ENCODE results near the gene ARFGAP3.

The ARFGAP3 gene

GRCh38 chr22:42880815-42881214 lies 23.7 kb upstream of the ARFGAP3 start:
- Mint-ChIP-seq H3K36me3 (ENCODE audit: insufficient read depth) (peaks cover 14% of the 10 kb centered on the region), H3K27ac (ENCODE audit: low read depth) (no peak overlapping the region), H3K27me3 (no peaks in the 10 kb centered on the region), H3K9me3 (no peaks in the 10 kb centered on the region), H3K4me3 (no peak overlapping the region), H3K4me1 (no peaks in the 10 kb centered on the region)
- DNase-seq (ENCODE audit: low spot score in 2 of 2) (no peak), ATAC-seq (replicated peaks; ENCODE audit: extremely low read depth, poor library complexity, severe bottlenecking) (no peak)

DNA sequence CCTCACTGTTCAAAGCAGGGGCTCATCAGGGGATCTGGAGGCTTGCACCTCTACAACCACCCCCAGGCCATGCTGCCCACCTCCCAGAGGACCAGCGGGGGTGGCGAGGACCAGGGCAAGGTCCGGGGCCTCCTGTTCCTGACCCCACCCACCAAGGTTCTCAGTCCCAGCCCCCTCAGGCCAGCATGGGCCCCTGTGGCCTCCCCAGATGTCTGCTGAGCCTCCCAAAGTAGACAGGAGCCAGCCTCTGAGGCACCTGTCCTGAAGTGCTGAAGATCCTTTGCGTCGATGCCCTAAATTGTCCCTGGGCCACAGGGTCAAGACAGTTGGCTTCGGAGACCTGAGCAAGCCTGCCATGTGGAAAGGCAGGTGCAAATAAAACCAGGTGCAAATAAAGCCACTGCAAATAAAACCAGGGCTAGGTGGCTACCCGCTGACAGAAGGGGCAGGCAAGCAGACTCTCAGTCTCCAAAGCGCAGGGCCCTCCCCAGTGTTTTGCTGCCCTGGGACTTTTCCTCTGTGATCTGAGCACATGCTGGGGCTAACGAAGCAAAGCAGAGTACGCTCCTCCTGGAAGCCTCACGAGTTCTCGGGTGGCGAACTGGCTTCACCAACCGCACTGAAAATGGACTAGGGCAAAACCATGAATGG lies 22.4 kb upstream of the ARFGAP3 start:
- ATAC-seq (replicated peaks; ENCODE audit: extremely low read depth, poor library complexity, severe bottlenecking) = no peak
- DNase-seq (ENCODE audit: low spot score in 2 of 2) = no peak
- Mint-ChIP-seq H3K27me3 (no peaks in the 10 kb centered on the region), H3K27ac (ENCODE audit: low read depth) (no peak overlapping the region), H3K9me3 (no peaks in the 10 kb centered on the region), H3K4me3 (no peak overlapping the region), H3K36me3 (ENCODE audit: insufficient read depth) (peaks cover 19% of the 10 kb centered on the region), H3K4me1 (no peaks in the 10 kb centered on the region)

DNA sequence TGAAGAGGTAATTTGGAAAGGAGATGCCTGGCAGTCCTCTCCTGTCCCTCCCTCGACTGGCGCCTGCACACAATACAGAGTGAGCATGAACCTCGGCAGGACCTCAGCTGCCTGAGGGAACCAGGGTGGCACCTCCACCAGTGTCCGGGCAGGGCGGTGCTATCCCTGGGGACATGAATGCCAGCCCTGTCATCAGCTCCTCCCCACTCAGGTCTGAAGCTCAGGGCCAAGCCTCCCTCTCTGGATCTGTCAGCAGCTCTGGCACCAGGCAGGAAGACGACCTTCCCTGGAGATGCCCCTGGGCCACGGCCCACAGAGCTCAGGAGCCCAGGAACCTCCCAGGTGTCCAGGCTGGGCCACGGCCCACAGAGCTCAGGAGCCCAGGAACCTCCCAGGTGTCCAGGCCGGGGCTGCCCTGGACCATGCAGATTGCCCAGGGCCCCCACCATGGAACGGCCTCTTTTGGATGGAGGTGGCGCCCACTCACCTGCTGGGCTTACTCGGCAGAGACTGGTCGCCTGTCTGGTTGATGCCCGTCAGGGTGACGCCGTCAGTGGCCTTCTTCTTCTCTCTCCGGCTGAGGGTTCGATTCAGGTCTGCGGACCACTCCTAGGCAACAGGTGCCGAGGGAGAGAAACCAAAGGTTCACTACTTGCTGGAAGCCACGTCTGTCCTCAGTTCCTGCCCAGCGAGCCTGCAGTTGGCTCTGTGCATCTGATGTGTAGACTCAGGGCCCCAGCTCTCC lies 21.7 kb upstream of the ARFGAP3 start:
- Mint-ChIP-seq H3K27me3 (no peaks in the 10 kb centered on the region), H3K36me3 (ENCODE audit: insufficient read depth) (peaks cover 19% of the 10 kb centered on the region), H3K4me3 (no peak overlapping the region), H3K27ac (ENCODE audit: low read depth) (no peak overlapping the region), H3K4me1 (no peaks in the 10 kb centered on the region), H3K9me3 (no peaks in the 10 kb centered on the region)
- ATAC-seq (replicated peaks; ENCODE audit: extremely low read depth, poor library complexity, severe bottlenecking) = no peak
- DNase-seq (ENCODE audit: low spot score in 2 of 2) = no peak

DNA sequence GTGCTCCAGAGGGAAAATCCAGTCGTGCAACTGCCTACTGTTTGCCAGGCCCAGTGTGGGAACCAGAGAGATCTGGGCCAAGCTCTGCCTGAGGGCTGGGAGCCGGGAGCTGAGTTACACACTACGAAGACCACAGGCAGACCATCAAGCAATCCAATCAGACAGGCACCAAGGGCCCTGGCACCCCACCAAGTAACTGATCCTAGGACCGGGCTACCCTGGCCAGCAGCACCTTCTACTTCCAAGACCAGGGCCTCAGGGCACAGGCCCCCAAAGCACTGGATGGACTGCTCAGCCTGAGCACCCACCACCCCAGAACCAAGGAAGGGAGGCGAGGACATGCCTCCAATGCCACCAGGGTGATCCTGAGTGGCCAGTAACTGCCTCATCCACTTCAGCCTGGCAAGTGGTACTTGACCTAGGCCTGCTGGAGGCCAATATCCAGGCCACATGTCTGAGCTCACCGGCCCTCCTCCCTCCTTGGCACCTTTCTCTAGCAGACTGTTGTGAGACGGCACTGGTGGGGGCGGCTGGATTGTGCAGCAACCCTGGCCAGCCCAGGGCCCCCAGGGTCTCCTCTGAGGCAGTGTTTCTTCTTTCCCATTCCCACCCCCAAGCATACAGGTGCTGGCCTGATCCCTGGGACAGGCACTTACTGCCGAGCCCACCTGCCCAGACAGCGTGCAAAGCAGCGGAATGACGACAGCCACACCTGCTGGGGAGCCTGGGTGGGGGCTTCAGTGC lies 20.7 kb upstream of the ARFGAP3 start:
- Mint-ChIP-seq H3K9me3 (no peaks in the 10 kb centered on the region), H3K36me3 (ENCODE audit: insufficient read depth) (peaks cover 18% of the 10 kb centered on the region), H3K4me3 (no peak overlapping the region), H3K27me3 (no peaks in the 10 kb centered on the region), H3K4me1 (no peaks in the 10 kb centered on the region), H3K27ac (ENCODE audit: low read depth) (no peak overlapping the region)
- DNase-seq (ENCODE audit: low spot score in 2 of 2) (no peak), ATAC-seq (replicated peaks; ENCODE audit: extremely low read depth, poor library complexity, severe bottlenecking) (no peak)

DNA sequence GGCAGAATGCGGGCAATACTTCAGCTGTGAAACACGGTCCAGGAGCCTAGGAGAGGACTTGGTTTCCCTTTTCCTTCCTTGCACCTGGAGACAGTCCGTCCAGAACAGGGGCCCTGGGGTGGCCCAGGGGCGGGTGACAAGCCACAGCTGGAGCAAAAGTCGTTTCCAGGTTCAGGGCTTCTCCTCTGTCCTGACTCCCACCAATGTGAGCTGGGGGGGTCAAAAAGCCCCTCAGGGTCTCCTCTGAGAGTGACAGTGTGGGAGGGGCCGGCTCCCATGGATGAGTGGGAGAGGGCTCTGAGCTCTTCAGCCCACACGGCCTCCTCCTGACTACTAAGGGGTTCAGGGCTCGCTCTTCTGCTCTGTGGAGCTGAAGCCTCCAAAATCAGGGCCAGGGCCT lies 20.1 kb upstream of the ARFGAP3 start:
- Mint-ChIP-seq H3K36me3 (ENCODE audit: insufficient read depth) (peaks cover 17% of the 10 kb centered on the region), H3K9me3 (no peaks in the 10 kb centered on the region), H3K27me3 (no peaks in the 10 kb centered on the region), H3K4me1 (no peaks in the 10 kb centered on the region), H3K27ac (ENCODE audit: low read depth) (no peak overlapping the region), H3K4me3 (no peak overlapping the region)
- DNase-seq (ENCODE audit: low spot score in 2 of 2) (no peak), ATAC-seq (replicated peaks; ENCODE audit: extremely low read depth, poor library complexity, severe bottlenecking) (no peak)

DNA sequence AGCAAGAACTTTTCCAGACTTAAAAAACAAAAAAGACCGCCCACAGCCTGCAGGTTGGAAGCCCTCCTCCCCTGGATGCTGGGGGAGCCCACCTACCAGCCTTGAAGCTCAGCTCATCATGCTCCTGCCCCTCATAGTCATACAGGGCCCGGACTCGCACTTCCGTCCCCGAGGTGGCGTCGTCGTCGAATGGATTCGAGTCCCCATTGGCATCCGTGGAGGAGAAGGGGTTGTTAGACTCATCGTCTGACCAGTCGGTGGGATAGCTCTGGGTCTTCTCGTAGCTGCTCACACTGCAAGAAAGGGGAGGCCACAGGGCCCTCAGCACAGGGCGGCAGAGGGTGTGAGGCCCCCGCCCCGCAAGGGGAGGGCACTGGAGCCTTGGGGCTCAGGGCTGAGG lies 19.0 kb upstream of the ARFGAP3 start:
- H3K36me3 Mint-ChIP-seq (ENCODE audit: insufficient read depth) = peaks cover 15% of the 10 kb centered on the region
- no peaks in the 10 kb centered on the region for H3K27me3 Mint-ChIP-seq
- no peak overlapping the region for H3K4me3 Mint-ChIP-seq
- ATAC-seq (replicated peaks; ENCODE audit: extremely low read depth, poor library complexity, severe bottlenecking) (no peak), DNase-seq (ENCODE audit: low spot score in 2 of 2) (no peak)
- H3K9me3 Mint-ChIP-seq = no peaks in the 10 kb centered on the region
- H3K4me1 Mint-ChIP-seq = no peaks in the 10 kb centered on the region
- H3K27ac Mint-ChIP-seq (ENCODE audit: low read depth) = no peak overlapping the region

DNA sequence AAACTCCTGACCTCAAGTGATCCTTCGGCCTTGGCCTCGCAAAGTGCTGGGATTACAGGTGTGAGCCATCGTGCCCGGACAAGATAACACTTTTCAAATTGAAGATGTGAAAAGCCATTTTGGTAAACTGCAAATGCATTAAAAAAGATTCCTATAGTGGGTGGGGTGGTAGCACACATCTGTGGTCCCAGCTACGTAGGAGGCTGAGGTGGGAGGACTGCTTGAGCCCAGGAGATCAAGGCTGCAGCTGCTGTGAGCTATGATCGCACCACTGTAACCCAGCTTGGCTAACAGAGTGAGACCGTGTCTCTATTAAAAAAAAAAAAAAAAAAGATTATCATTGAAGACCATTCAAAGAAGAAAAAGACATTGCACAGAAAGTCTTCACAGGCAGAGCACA lies 16.9 kb upstream of the ARFGAP3 start:
- Mint-ChIP-seq H3K27me3 (no peaks in the 10 kb centered on the region), H3K4me3 (no peak overlapping the region), H3K9me3 (no peaks in the 10 kb centered on the region), H3K27ac (ENCODE audit: low read depth) (peak overlapping the region; percentile 79), H3K36me3 (ENCODE audit: insufficient read depth) (peaks cover 17% of the 10 kb centered on the region), H3K4me1 (no peaks in the 10 kb centered on the region)
- ATAC-seq (replicated peaks; ENCODE audit: extremely low read depth, poor library complexity, severe bottlenecking) (no peak), DNase-seq (ENCODE audit: low spot score in 2 of 2) (no peak)

DNA sequence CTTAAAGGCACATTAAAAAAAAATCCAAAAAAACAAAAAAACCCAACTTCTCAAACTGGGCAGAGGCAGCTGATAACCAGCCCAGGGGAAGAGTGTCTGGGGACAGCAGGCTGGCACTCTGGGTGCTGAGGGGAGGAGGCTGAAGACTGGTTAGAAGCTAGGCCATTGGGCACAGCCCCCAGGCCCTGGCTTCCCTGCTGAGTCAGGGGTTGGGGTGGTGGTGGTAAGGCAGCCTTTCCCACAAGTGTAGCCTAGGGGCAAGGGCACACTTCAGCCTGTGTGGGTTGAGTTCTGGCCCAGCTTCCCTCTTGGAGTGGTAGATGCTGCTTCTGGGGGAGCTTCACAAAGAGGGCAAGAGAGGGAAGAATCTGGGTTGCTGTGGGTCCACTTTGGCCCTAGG lies 16.3 kb upstream of the ARFGAP3 start:
- H3K9me3 Mint-ChIP-seq = no peaks in the 10 kb centered on the region
- no peaks in the 10 kb centered on the region for H3K27me3 Mint-ChIP-seq
- H3K4me3 Mint-ChIP-seq = no peak overlapping the region
- DNase-seq (ENCODE audit: low spot score in 2 of 2) (no peak), ATAC-seq (replicated peaks; ENCODE audit: extremely low read depth, poor library complexity, severe bottlenecking) (no peak)
- peak overlapping the region; percentile 79 for H3K27ac Mint-ChIP-seq (ENCODE audit: low read depth)
- no peaks in the 10 kb centered on the region for H3K4me1 Mint-ChIP-seq
- H3K36me3 Mint-ChIP-seq (ENCODE audit: insufficient read depth) = peaks cover 17% of the 10 kb centered on the region

DNA sequence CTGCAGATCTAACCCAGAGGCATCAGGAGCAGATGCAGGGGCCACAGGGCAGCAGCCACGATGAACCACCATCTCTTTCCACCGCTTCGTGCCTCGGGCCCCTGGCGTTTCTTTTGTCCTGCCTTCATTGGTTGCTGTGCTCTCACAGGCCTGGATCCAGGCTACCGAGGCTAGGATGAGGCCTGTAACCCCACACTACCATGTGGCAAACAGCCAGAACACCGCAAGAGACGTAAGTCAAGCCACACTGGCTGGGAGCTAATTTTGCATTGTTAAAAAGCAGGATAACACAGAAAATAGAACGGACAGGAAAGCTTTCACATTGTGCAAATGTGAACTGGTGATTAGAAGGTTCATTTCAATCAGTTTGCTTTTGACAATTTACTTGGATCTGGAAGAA lies 15.7 kb upstream of the ARFGAP3 start:
- H3K27ac Mint-ChIP-seq (ENCODE audit: low read depth) = peak overlapping the region; percentile 79
- no peak overlapping the region for H3K4me3 Mint-ChIP-seq
- peaks cover 17% of the 10 kb centered on the region for H3K36me3 Mint-ChIP-seq (ENCODE audit: insufficient read depth)
- no peaks in the 10 kb centered on the region for H3K27me3 Mint-ChIP-seq
- DNase-seq (ENCODE audit: low spot score in 2 of 2) (no peak), ATAC-seq (replicated peaks; ENCODE audit: extremely low read depth, poor library complexity, severe bottlenecking) (no peak)
- H3K9me3 Mint-ChIP-seq = no peaks in the 10 kb centered on the region
- H3K4me1 Mint-ChIP-seq = peaks cover 2% of the 10 kb centered on the region

DNA sequence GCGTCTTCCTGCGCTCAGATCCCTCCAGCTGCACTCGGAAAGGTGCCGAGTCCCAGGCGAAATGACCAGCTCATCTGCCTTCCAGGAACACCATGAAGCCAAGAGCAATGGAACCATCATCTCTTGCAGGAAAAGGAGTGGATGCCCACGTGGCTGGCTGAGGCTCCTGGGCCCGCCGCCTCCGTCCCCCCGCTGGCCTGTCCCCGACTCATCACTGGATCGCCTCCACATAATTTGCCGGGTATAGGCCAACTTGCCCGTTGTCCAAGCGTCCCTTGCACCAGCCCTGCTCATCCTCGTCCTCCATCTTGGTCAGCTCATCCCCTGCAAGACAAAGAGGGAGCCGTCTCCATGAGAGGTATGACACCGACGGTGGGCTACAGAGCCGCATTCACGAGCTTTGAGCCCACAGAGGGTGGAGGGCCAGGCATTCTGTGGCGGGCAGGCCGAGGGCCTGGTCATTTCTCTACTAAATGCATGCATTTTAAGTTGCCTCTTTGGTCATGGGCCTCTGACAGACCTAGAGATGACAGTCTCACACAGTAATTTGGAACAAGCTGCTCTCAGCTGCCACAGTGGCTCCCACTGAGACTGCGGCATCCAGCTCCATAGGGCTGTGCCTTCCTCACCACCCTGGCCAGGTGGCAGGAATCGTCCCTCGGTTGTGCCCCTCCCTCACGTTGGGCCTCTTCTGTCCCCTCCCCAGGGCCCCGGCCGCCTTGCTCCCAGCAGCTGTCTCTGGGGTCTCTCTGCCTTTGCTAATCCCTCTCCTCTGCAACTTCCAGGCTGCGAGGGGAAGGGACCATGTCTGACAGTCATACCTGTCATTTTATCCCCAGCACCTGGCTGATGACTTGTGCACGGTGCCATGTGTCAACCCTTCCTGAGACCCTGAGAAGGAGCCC lies 14.3 kb upstream of the ARFGAP3 start:
- DNase-seq (ENCODE audit: low spot score in 2 of 2) (no peak), ATAC-seq (replicated peaks; ENCODE audit: extremely low read depth, poor library complexity, severe bottlenecking) (no peak)
- Mint-ChIP-seq H3K27me3 (no peaks in the 10 kb centered on the region), H3K36me3 (ENCODE audit: insufficient read depth) (peaks cover 21% of the 10 kb centered on the region), H3K4me3 (no peak overlapping the region), H3K4me1 (peaks cover 6% of the 10 kb centered on the region), H3K9me3 (no peaks in the 10 kb centered on the region), H3K27ac (ENCODE audit: low read depth) (no peak overlapping the region)

- DNase-seq (ENCODE audit: low spot score in 2 of 2) = no peak
- no peaks in the 10 kb centered on the region for H3K9me3 Mint-ChIP-seq
- peaks cover 6% of the 10 kb centered on the region for H3K4me1 Mint-ChIP-seq
- no peaks in the 10 kb centered on the region for H3K27me3 Mint-ChIP-seq
- H3K4me3 Mint-ChIP-seq = no peak overlapping the region
- peaks cover 18% of the 10 kb centered on the region for H3K36me3 Mint-ChIP-seq (ENCODE audit: insufficient read depth)
- peak overlapping the region; percentile 44 for H3K27ac Mint-ChIP-seq (ENCODE audit: low read depth)
- no peak for ATAC-seq (replicated peaks; ENCODE audit: extremely low read depth, poor library complexity, severe bottlenecking)
Measured at GRCh38 chr22:42869888-42870480, 12.9 kb upstream of the ARFGAP3 start.

GRCh38 chr22:42869463-42869862 lies 12.4 kb upstream of the ARFGAP3 start:
- Mint-ChIP-seq H3K27ac (ENCODE audit: low read depth) (no peak overlapping the region), H3K4me1 (peaks cover 6% of the 10 kb centered on the region), H3K4me3 (no peak overlapping the region), H3K27me3 (no peaks in the 10 kb centered on the region), H3K9me3 (no peaks in the 10 kb centered on the region), H3K36me3 (ENCODE audit: insufficient read depth) (peaks cover 16% of the 10 kb centered on the region)
- ATAC-seq (replicated peaks; ENCODE audit: extremely low read depth, poor library complexity, severe bottlenecking) = no peak
- no peak for DNase-seq (ENCODE audit: low spot score in 2 of 2)
